MCF 10A (cell line): ENCODE data around the gene DMKN. TPM values are rescaled to one million over a fixed set of nuclear protein-coding genes. Genes with fewer than 3 reads are reported as not detected.

ENCODE experiments used
- BruUV-seq: library from RNA; stranded (reverse); fragments of 400-500 nt; replicated peaks from 2 replicates; lab custom pipeline; 2021; lab: Mats Ljungman, UMichigan
- CTCF ChIA-PET: fragments of 300-600 bp; sonication (Branson Sonifier 250); formaldehyde crosslinking; extraction: SDS; loops from one replicate; lab custom pipeline; 2021; ENCODE audit warnings: antibody characterized with exemption, inconsistent platforms; lab: Yijun Ruan, JAX
- POLR2A ChIA-PET: fragments of 300-600, 350-650 bp; sonication (Branson Sonifier 250); formaldehyde crosslinking; extraction: SDS; loops from one replicate; lab custom pipeline; 2020; ENCODE audit warnings: antibody characterized with exemption, inconsistent platforms; lab: Yijun Ruan, JAX
- DNase-seq: peaks from one replicate; pipeline ENCODE4 v3.0.0-alpha.2; 2018; ENCODE audit not compliant: unreplicated experiment
- H3K27ac Mint-ChIP-seq: one replicate; pipeline ENCODE4 v1.8.0; 2022; ENCODE audit warnings: mild to moderate bottlenecking, low read depth, mixed read lengths; ENCODE audit not compliant: unreplicated experiment
- H3K27me3 Mint-ChIP-seq: one replicate; pipeline ENCODE4 v1.8.0; 2022; ENCODE audit warnings: mixed read lengths; ENCODE audit not compliant: insufficient read depth, unreplicated experiment
- H3K36me3 Mint-ChIP-seq: one replicate; pipeline ENCODE4 v1.8.0; 2022; ENCODE audit warnings: mild to moderate bottlenecking, moderate library complexity, mixed read lengths; ENCODE audit not compliant: insufficient read depth, unreplicated experiment
- H3K4me1 Mint-ChIP-seq: one replicate; pipeline ENCODE4 v1.8.0; 2022; ENCODE audit warnings: mixed read lengths; ENCODE audit not compliant: insufficient read depth, unreplicated experiment
- H3K4me3 Mint-ChIP-seq: one replicate; pipeline ENCODE4 v1.8.0; 2022; ENCODE audit warnings: mild to moderate bottlenecking, moderate library complexity, mixed read lengths; ENCODE audit not compliant: unreplicated experiment
- H3K9me3 Mint-ChIP-seq: one replicate; pipeline ENCODE4 v1.8.0; 2022; ENCODE audit warnings: mixed read lengths; ENCODE audit not compliant: unreplicated experiment
- intact Hi-C: fragments of 100-400 bp; cut with micrococcal nuclease; formaldehyde crosslinking; loops from 2 replicates; pipeline ENCODE4 v1.14.1; 2022
- total RNA-seq: library from RNA; stranded (reverse); gene quantifications from 2 replicates; pipeline ENCODE4 v1.2.3, GENCODE V29; 2022
- TF ChIP-seq, protein P1 (sequence below): fragments of 200-600 bp; IDR thresholded peaks from one replicate; pipeline ENCODE4 v1.8.0; 2022; ENCODE audit warnings: antibody characterized with exemption, mild to moderate bottlenecking; ENCODE audit not compliant: unreplicated experiment

DMKN gene
- total RNA-seq, 1 experiment from 2014 or later = 90.7 TPM

DNA sequence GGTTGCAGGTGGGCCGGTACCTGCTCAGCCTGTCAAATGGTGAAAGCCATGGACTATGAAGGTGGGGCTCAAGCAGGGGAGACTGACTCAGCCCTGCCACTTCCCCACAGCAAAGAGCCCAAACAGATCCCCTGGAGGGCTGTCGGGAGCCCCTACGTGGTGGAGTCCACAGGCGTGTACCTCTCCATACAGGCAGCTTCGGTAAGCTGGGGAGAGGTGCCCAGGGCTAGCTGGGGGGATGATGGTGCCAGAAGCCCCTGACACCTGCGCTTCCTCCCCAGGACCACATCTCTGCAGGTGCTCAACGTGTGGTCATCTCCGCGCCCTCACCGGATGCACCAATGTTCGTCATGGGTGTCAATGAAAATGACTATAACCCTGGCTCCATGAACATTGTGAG, 28.8 kb upstream of the DMKN start:
- intact Hi-C loops = no loop called here
- no peak overlapping the region for H3K4me3 Mint-ChIP-seq
- peaks cover 20% of the 10 kb centered on the region for H3K4me1 Mint-ChIP-seq
- H3K36me3 Mint-ChIP-seq = peaks cover 9% of the 10 kb centered on the region
- H3K27ac Mint-ChIP-seq = no peak overlapping the region
- ChIA-PET POLR2A (no interaction called here), CTCF (interaction anchor here (1.0 kb wide), 1 partner anchor 13 kb away, joined by 3 read pairs; no protein-coding TSS in a partner anchor)
- no peaks in the 10 kb centered on the region for H3K27me3 Mint-ChIP-seq
- no TSS peak for BruUV-seq
- no peaks in the 10 kb centered on the region for H3K9me3 Mint-ChIP-seq
- TF ChIP-seq, protein P1, sequence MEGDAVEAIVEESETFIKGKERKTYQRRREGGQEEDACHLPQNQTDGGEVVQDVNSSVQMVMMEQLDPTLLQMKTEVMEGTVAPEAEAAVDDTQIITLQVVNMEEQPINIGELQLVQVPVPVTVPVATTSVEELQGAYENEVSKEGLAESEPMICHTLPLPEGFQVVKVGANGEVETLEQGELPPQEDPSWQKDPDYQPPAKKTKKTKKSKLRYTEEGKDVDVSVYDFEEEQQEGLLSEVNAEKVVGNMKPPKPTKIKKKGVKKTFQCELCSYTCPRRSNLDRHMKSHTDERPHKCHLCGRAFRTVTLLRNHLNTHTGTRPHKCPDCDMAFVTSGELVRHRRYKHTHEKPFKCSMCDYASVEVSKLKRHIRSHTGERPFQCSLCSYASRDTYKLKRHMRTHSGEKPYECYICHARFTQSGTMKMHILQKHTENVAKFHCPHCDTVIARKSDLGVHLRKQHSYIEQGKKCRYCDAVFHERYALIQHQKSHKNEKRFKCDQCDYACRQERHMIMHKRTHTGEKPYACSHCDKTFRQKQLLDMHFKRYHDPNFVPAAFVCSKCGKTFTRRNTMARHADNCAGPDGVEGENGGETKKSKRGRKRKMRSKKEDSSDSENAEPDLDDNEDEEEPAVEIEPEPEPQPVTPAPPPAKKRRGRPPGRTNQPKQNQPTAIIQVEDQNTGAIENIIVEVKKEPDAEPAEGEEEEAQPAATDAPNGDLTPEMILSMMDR = no peak
- DNase-seq = no peak

DNA sequence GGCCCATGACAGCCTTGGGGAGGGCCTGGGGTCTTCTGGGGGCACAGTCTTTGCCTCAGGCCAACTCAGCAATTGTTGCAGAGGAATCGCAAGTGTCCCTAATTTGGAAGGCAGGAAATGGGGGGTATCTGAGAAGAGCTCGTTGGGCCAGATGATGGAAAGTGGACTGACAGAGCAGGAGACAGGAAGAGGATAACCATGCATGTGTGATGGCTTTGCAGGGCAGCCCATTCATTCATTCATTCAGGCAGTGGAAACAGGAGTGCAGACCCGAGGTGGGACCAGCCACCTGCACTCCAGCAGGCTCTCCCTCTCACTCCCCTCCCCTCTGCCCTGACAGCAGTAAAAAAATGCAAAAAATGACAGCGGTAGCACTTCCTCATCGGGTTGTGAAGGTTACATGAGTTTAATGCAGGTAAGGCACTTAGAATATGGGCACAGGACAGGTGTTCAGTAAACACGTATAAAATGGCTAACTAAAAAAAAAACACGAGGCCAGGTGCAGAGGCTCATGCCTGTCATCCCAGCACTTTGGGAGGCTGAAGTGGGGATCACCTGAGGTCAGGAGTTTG, 27.0 kb upstream of the DMKN start:
- no peaks in the 10 kb centered on the region for H3K27me3 Mint-ChIP-seq
- POLR2A ChIA-PET = no interaction called here

GRCh38 chr19:35539850-35540249, 26.4 kb upstream of the DMKN start:
- no peak for DNase-seq
- Mint-ChIP-seq H3K36me3 (peaks cover 9% of the 10 kb centered on the region), H3K4me1 (peaks cover 8% of the 10 kb centered on the region), H3K9me3 (no peaks in the 10 kb centered on the region), H3K27me3 (no peaks in the 10 kb centered on the region), H3K27ac (no peak overlapping the region), H3K4me3 (no peak overlapping the region)
- TF ChIP-seq, protein P1 = no peak
- ChIA-PET POLR2A (no interaction called here), CTCF (interaction anchor here (0.8 kb wide), 1 partner anchor 29 kb away, joined by 5 read pairs; no protein-coding TSS in a partner anchor)
- intact Hi-C loops = no loop called here
- no TSS peak for BruUV-seq

More for the DNA sequence above, 27.0 kb upstream of the DMKN start:
- Mint-ChIP-seq H3K9me3 (no peaks in the 10 kb centered on the region), H3K4me3 (no peak overlapping the region), H3K36me3 (peaks cover 9% of the 10 kb centered on the region), H3K27ac (no peak overlapping the region), H3K4me1 (peaks cover 8% of the 10 kb centered on the region)
- CTCF ChIA-PET = interaction anchor here (0.8 kb wide), 1 partner anchor 30 kb away, joined by 5 read pairs; no protein-coding TSS in a partner anchor
- TF ChIP-seq, protein P1 = no peak
- no peak for DNase-seq
- intact Hi-C loops = no loop called here
- BruUV-seq = no TSS peak

DNA sequence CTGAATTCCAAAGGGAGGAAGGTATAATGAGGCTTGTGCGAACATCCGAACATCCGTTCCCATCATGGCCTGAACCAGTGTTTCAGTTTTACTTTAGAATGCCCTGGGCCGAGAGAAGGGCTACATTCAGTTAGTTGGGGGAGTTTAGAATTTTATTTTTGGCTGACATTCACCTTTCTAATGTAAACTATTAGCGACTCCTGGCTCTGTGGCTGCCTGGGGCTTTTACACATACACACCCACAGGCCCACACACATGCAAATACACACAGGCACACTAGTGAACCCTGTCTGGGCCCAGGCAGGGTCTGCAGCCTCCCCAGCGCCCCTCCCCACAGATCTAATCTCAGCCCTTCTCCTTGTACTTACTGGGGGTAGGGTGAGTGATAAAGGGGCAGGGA, 25.9 kb upstream of the DMKN start:
- ChIA-PET CTCF (no interaction called here), POLR2A (no interaction called here)
- intact Hi-C loops = no loop called here
- TF ChIP-seq, protein P1 = no peak
- H3K27ac Mint-ChIP-seq = no peak overlapping the region
- H3K27me3 Mint-ChIP-seq = no peaks in the 10 kb centered on the region
- peaks cover 9% of the 10 kb centered on the region for H3K36me3 Mint-ChIP-seq
- no peaks in the 10 kb centered on the region for H3K9me3 Mint-ChIP-seq
- DNase-seq = no peak
- H3K4me1 Mint-ChIP-seq = peaks cover 5% of the 10 kb centered on the region
- no peak overlapping the region for H3K4me3 Mint-ChIP-seq
- BruUV-seq = no TSS peak
